ENCODE results near the gene RESP18.

DNA sequence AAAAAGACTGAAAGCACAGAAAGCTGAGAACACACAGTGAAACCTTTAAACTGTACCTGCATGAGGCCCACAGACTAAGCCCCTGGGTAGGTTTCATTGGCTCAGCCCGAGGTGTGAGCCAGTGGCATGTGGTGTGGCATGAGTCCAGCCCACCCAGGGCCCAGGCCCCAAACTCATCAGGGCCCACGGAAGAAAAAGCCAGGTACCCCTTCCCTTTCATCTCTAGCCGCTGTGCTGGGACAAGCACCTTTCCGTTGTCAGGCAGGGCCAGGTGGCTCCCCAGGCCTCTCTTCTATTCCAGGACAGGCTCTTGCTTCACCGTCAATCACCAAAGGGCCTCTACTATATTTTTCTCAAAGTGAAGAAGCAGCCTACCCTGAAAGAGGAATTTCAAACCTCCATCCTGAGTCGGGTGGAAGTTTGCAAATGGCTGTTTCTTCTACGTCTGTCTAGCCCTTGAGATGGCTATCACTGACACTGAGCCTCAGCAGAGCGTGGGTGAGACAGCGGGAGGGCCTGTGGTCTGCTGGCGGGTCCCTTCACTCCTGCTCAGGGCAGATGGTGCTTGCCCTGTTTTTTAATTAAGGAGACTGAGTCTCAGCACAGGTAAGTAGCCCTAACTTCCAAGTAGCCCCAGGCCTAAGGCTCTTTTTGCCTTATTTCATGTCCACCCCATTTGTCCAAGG, 44.8 kb downstream of the RESP18 start:
- TF ChIP-seq, protein P1, sequence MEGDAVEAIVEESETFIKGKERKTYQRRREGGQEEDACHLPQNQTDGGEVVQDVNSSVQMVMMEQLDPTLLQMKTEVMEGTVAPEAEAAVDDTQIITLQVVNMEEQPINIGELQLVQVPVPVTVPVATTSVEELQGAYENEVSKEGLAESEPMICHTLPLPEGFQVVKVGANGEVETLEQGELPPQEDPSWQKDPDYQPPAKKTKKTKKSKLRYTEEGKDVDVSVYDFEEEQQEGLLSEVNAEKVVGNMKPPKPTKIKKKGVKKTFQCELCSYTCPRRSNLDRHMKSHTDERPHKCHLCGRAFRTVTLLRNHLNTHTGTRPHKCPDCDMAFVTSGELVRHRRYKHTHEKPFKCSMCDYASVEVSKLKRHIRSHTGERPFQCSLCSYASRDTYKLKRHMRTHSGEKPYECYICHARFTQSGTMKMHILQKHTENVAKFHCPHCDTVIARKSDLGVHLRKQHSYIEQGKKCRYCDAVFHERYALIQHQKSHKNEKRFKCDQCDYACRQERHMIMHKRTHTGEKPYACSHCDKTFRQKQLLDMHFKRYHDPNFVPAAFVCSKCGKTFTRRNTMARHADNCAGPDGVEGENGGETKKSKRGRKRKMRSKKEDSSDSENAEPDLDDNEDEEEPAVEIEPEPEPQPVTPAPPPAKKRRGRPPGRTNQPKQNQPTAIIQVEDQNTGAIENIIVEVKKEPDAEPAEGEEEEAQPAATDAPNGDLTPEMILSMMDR (IDR thresholded peaks at IDR 0.05; ENCODE audit: poor library complexity, severe bottlenecking) = no peak
- no peak for TF ChIP-seq EZH2 (IDR thresholded peaks at IDR 0.05; ENCODE audit: borderline replicate concordance, insufficient read depth, low read length, poor library complexity, severe bottlenecking)
- no peak for TF ChIP-seq POLR2AphosphoS5 (IDR thresholded peaks at IDR 0.05)
- TF ChIP-seq TAF1 (IDR thresholded peaks at IDR 0.05; ENCODE audit: low read depth) = no peak
- TF ChIP-seq MXI1 (conservative IDR thresholded peaks at IDR 0.05; ENCODE audit: poor library complexity, severe bottlenecking) = no peak
